NB4 (cell line): ENCODE data around the gene MRAP2.

Experiments used
- CTCF ChIP-seq: IDR thresholded peaks from one replicate; pipeline ENCODE4 v1.5.1; 2012; ENCODE audit warnings: low read depth, low read length
- MYC ChIP-seq: IDR thresholded peaks from 2 replicates; pipeline ENCODE4 v1.6.1; 2011; ENCODE audit warnings: low read depth, low read length
- POLR2A ChIP-seq: IDR thresholded peaks from 2 replicates; pipeline ENCODE4 v1.6.1; 2011; ENCODE audit warnings: mild to moderate bottlenecking; ENCODE audit not compliant: insufficient read length; ENCODE audit errors: extremely low read depth

GRCh38 chr6:84046755-84047154 lies 13.2 kb downstream of the MRAP2 start:
- TF ChIP-seq CTCF: no peak
- TF ChIP-seq POLR2A: no peak
- no peak for TF ChIP-seq MYC
